HG03066 (cell line): Measurements from ENCODE around the gene TRIM56.
"Not testable (repeated sequence)": the region's sequence is repeated elsewhere in the genome, so short reads cannot be mapped to it uniquely, and the experiment has no call there.

ENCODE experiments used
- ATAC-seq: cut with Tn5 transposase; IDR thresholded peaks from one replicate; pipeline ENCODE4 v1.9.1; 2021; ENCODE audit warnings: low read depth; ENCODE audit not compliant: unreplicated experiment

TRIM56 gene

GRCh38 chr7:101085162-101085964, at the start of gene TRIM56:
TRIM56 (plus strand) TSS chr7:101085481; CDS start chr7:101087313, 1,832 bp downstream.
- peak; percentile 90 for ATAC-seq

GRCh38 chr7:101035941-101036340, 49.3 kb upstream of the TRIM56 start:
- ATAC-seq, result no peak

GRCh38 chr7:101041283-101041682, 44.0 kb upstream of the TRIM56 start:
- ATAC-seq, result not testable (repeated sequence)

- no peak for ATAC-seq
Measured at GRCh38 chr7:101058355-101058754, 26.9 kb upstream of the TRIM56 start.

GRCh38 chr7:101059620-101059942, 25.7 kb upstream of the TRIM56 start:
- ATAC-seq, result no peak

GRCh38 chr7:101060992-101061391, 24.3 kb upstream of the TRIM56 start:
- ATAC-seq, result no peak

GRCh38 chr7:101064176-101064550, 21.1 kb upstream of the TRIM56 start:
- not testable (repeated sequence) for ATAC-seq

GRCh38 chr7:101065162-101065561, 20.1 kb upstream of the TRIM56 start:
- ATAC-seq, result not testable (repeated sequence)

- no peak for ATAC-seq
Measured at GRCh38 chr7:101066141-101066832, 19.0 kb upstream of the TRIM56 start.

- no peak for ATAC-seq
Measured at GRCh38 chr7:101066833-101067177, 18.5 kb upstream of the TRIM56 start.

- ATAC-seq, result no peak
Measured at GRCh38 chr7:101068401-101068800, 16.9 kb upstream of the TRIM56 start.

- not testable (repeated sequence) for ATAC-seq
Measured at GRCh38 chr7:101071362-101072104, 13.7 kb upstream of the TRIM56 start.

- ATAC-seq, result no peak
Measured at GRCh38 chr7:101075646-101076045, 9.6 kb upstream of the TRIM56 start.

GRCh38 chr7:101076183-101076582, 9.1 kb upstream of the TRIM56 start:
- ATAC-seq, result not testable (repeated sequence)

- ATAC-seq, result peak; percentile 68
Measured at GRCh38 chr7:101077303-101078086, 7.8 kb upstream of the TRIM56 start.

GRCh38 chr7:101081432-101081831, 3.8 kb upstream of the TRIM56 start:
- no peak for ATAC-seq

GRCh38 chr7:101084865-101085161, 468 bp upstream of the TRIM56 start:
- ATAC-seq, result no peak

GRCh38 chr7:101087334-101088068, 2.2 kb downstream of the TRIM56 start:
- no peak for ATAC-seq

GRCh38 chr7:101088069-101088425, 2.8 kb downstream of the TRIM56 start:
- ATAC-seq, result no peak

- ATAC-seq, result no peak
Measured at GRCh38 chr7:101088858-101089529, 3.7 kb downstream of the TRIM56 start.
